Heart left ventricle (tissue), 16 donors: Measurements from ENCODE around the gene PKN3. TPM values are rescaled to one million over a fixed set of nuclear protein-coding genes. Genes with fewer than 3 reads are reported as not detected.
A peak's percentile ranks its signal among the peaks of the same experiment; 100 is the strongest.
"Not testable (repeated sequence)": the region's sequence is repeated elsewhere in the genome, so short reads cannot be mapped to it uniquely, and the experiment has no call there.

Experiments
- ATAC-seq, 4 donors: fragments of 200-7000 bp; cut with Tn5 transposase; one replicate each; pipeline ENCODE4 v1.9.1; 2020 to 2022; ENCODE audit warnings: moderate library complexity in 4 of 4, mild to moderate bottlenecking in 3 of 4, moderate number of reproducible peaks in 1 of 4
- DNase-seq, 5 donors: peaks; one replicate each; pipeline ENCODE4 v3.0.0-alpha.2; 2020
- H3K27ac ChIP-seq, 12 donors: fragments of 200-600 bp; sonication (generic) in 4 of 12; one replicate each; pipeline versions ENCODE4 v1.5.0 to v1.8.0; 2016 to 2022; ENCODE audit warnings: mild to moderate bottlenecking in 2 of 12
- H3K27me3 ChIP-seq, 9 donors: fragments of 200-600 bp; sonication (generic) in 2 of 9; one replicate each; pipeline versions ENCODE4 v1.5.1 to v1.8.0; 2016 to 2022; ENCODE audit warnings: mild to moderate bottlenecking in 3 of 9
- H3K36me3 ChIP-seq, 9 donors: fragments of 200-600 bp; sonication (generic) in 2 of 9; one replicate each; pipeline versions ENCODE4 v1.5.0 to v1.8.0; 2018 to 2022; ENCODE audit warnings: mild to moderate bottlenecking in 2 of 9
- H3K4me1 ChIP-seq, 12 donors: fragments of 200-600 bp; sonication (generic) in 4 of 12; one replicate each; pipeline versions ENCODE4 v1.5.0 to v1.8.0; 2016 to 2022; ENCODE audit warnings: mild to moderate bottlenecking in 3 of 12
- H3K4me3 ChIP-seq, 12 donors: fragments of 200-600 bp; sonication (generic) in 4 of 12; one replicate each; pipeline versions ENCODE4 v1.5.0 to v1.8.0; 2017 to 2022; ENCODE audit warnings: mild to moderate bottlenecking in 9 of 12, moderate library complexity in 4 of 12
- H3K9me3 ChIP-seq, 12 donors: fragments of 200-600 bp; sonication (generic) in 4 of 12; one replicate each; pipeline versions ENCODE4 v1.5.0 to v1.8.0; 2016 to 2022; ENCODE audit warnings: mild to moderate bottlenecking in 1 of 12
- POLR2A ChIP-seq, 2 donors: fragments of 450-650 bp; IDR thresholded peaks; one replicate each; pipeline ENCODE4 v1.6.1; 2017; ENCODE audit warnings: antibody characterized with exemption in 2 of 2, mild to moderate bottlenecking in 2 of 2, moderate library complexity in 2 of 2
- WGBS, 4 donors: extraction: QIAGEN DNeasy Blood & Tissue Kit in 2 of 4; methylation state at CpG; one replicate each; pipeline versions ENCODE4 v1.1.5 to v1.1.7; 2013 to 2018; 5-methylcytosine and 5-hydroxymethylcytosine counted together
- intact Hi-C, 10 donors: fragments of 100-400 bp; cut with DNase I; formaldehyde crosslinking; loops; one replicate each; pipeline versions ENCODE4 v1.11.1 to v1.14.2; 2022
- polyA plus RNA-seq, 2 donors: library from polyadenylated mRNA; stranded (reverse); fragments of 200-250 nt; gene quantifications; one replicate each; pipeline ENCODE4 v1.2.3, GENCODE V29; 2013
- total RNA-seq, 9 donors: library from RNA; depleted of rRNA in 2 of 9; stranded (reverse); fragments of >200 nt in 2 of 9; fragmentation: NEBNext Ultra II Directional in 3 of 9; extraction: Animal tissue kit (Norgen Biotek cat#: 25700) in 3 of 9; gene quantifications; one replicate each; pipeline versions ENCODE4 v1.1.0 to v1.2.4, GENCODE V29; 2016 to 2023
- TF ChIP-seq, protein P1 (sequence below), 12 donors: fragments of 200-600 bp; sonication (generic) in 4 of 12; IDR thresholded peaks; one replicate each; pipeline versions ENCODE4 v1.5.0 to v1.8.0; 2018 to 2022; ENCODE audit warnings: antibody characterized with exemption in 12 of 12, mild to moderate bottlenecking in 5 of 12
- donor health status: ischemic (EF 13 %, LVEDD 7.1; RV severe dilation, severe dysfunction).
- donor health status: healthy with polysubstance abuse.
- donor health status: DM: no; HTN: yes; CAD: no.
- donor health status: DM: no; HTN: no; CAD: no.
- donor health status: ischemic (EF 25% LVEDD 6.9; RV normal size, moderate dysfunction).
- donor health status: ischemic (EF 25% LVEDD 5.7; RV mildly dilated, moderate dysfunction).
- donor health status: healthy.
- donor health status: DM: yes; HTN: yes; CAD: no.
- donor health status: ischemic (EF 35%, LVEDD 5.7; RV mildly dilated, moderate dysfunction).
- donor health status: nonischemic (EF 11% LVEDD 7.7; RV severe dilation, severe dysfunction).
- donor health status: DM: yes; HTN: yes; CAD: no.
- donor health status: PGD.
- donor health status: ischemic (EF 29% LVEDD 5.4; RV normal size, mild dysfunction).
- donor health status: nonischemic (EF 23%, LVEDD 6.1; RV moderate dilation, normal function).

PKN3 gene
- total and polyA plus RNA-seq, 11 donors, result 3.7 to 16.1 (median 6.0) TPM

DNA sequence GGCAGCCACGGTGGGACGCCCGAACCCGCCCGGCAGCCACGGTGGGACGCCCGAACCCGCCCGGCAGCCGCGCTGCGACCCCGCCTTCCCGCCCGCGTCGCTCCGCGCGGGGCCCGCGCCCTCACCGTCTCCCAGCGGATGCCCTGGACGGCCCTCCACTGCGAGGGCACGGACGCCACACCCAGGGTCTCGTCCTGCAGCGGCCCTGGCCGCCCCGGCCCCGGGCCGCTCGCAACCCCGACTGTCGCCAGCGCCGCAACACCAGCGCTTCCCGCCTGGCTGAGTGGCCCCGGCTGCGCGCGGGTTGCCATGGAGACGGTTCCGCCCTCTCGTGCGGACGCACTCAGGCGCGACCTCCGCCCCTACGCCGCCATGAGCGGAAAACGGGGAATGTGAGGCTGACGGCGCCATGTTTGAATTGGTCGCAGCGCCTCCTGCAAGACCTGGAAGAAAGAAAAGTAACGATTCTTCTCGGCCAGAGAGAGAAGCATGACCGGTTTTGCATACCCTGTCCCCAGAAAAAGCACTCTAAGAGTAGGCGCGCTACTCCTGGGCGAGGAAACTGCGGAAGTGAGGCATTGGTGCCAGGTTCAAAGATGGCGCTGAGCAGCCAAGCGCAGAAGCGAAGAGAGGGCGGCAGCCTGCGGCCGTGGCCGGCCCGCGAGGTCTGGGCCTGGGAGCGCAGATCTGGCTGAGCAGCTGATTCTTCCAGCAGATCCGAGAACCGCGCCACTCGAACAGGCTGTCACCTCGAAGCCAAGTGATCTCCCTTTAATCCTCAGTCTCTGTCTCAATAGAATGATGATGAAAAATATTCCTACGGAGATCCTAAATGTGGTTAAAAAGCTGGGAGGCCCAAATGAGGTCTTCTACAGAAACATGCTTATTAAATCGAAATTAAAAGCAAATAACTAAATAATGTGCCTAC lies 45.6 kb upstream of the PKN3 start, which contains the start of gene DYNC2I2:
Gene DYNC2I2 (minus strand): TSS at position 432 of the 928 bp plus-strand sequence. CDS start 121 bp downstream, at position 311.
- TF ChIP-seq, protein P1, sequence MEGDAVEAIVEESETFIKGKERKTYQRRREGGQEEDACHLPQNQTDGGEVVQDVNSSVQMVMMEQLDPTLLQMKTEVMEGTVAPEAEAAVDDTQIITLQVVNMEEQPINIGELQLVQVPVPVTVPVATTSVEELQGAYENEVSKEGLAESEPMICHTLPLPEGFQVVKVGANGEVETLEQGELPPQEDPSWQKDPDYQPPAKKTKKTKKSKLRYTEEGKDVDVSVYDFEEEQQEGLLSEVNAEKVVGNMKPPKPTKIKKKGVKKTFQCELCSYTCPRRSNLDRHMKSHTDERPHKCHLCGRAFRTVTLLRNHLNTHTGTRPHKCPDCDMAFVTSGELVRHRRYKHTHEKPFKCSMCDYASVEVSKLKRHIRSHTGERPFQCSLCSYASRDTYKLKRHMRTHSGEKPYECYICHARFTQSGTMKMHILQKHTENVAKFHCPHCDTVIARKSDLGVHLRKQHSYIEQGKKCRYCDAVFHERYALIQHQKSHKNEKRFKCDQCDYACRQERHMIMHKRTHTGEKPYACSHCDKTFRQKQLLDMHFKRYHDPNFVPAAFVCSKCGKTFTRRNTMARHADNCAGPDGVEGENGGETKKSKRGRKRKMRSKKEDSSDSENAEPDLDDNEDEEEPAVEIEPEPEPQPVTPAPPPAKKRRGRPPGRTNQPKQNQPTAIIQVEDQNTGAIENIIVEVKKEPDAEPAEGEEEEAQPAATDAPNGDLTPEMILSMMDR (IDR thresholded peaks at IDR 0.05), result peak in 1 of 12 donors; percentile 17
- TF ChIP-seq POLR2A (IDR thresholded peaks at IDR 0.05), result peak in 1 of 2 donors; percentile 66
- DNase-seq (peak; percentile 97 to 99 (median 98)), ATAC-seq (peak; percentile 98 to 100 (median 100))
- peaks cover 0 to 11% (median 6%) of the 10 kb centered on the region in 12 donors for H3K4me1 ChIP-seq
- H3K27me3 ChIP-seq, result no peaks in the 10 kb centered on the region
- WGBS, 4 donors, result 1 to 2% (median 1%) methylated on average over 45 to 86 of the region's 86 CpGs
- peak within 1 kb of the TSS; percentile 54 to 97 (median 68) for H3K4me3 ChIP-seq
- intact Hi-C loops, result loop anchor here in 3 of 10 donors (2.0 kb wide), 4 partner anchors 22 to 68 kb away; partner anchors contain the start of genes SET (in 2 of the 3) and ZDHHC12 (in 1 of the 3)
- peak within 1 kb of the TSS; percentile 93 to 100 (median 98) for H3K27ac ChIP-seq
- no peaks in the 10 kb centered on the region for H3K9me3 ChIP-seq
- no peaks in the 10 kb centered on the region for H3K36me3 ChIP-seq

DNA sequence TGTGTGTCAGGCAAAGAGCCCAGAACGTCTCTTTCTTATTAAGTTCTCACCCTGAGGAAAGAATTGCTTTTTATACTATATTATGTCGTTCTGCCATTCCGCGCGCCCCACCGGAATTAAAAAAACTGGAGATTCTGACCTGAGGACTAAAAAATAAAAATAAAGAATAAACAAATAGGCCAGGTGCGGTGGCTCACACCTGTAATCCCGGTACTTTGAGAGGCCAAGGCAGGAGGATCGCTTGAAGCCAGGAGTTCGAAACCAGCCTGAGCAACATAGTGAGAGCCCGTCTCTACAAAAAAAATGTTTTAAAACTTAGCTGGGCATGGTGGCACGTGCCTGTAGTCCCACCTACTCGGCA lies 45.0 kb upstream of the PKN3 start:
- Histone ChIP-seq H3K9me3 (no peaks in the 10 kb centered on the region), H3K4me3 (peak overlapping the region in 5 of 12 donors; percentile 57 to 78 (median 68)), H3K36me3 (no peaks in the 10 kb centered on the region), H3K4me1 (peaks cover 0 to 11% (median 6%) of the 10 kb centered on the region in 12 donors), H3K27me3 (no peaks in the 10 kb centered on the region), H3K27ac (peak overlapping the region; percentile 93 to 100 (median 98))
- TF ChIP-seq POLR2A (IDR thresholded peaks at IDR 0.05), result no peak
- TF ChIP-seq, protein P1 (IDR thresholded peaks at IDR 0.05), result no peak
- ATAC-seq (no peak), DNase-seq (no peak)
- intact Hi-C loops, result loop anchor here in 3 of 10 donors (2.0 kb wide), 4 partner anchors 23 to 67 kb away; partner anchors contain the start of genes SET (in 2 of the 3) and ZDHHC12 (in 1 of the 3)
- WGBS, 4 donors, result 97 to 98% (median 97%) methylated on average over 13 of the region's 13 CpGs

DNA sequence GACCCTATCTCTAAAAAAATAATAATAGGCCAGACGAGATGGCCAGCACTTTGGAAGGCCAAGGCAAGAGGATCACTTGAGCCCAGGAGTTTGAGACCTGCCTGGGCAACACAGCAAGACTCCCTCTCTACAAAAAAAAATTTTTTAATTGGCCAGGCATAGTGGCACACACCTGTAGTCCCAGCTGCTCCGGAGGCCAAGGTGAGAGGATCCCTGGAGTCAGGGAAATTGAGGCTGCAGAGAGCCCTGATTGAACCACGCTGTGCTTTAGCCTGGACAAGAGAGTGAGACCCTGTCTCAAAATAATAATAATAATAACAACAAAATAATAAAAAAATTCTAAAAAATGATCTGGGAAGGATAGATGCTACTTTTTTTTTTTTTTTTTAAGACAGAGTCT lies 44.5 kb upstream of the PKN3 start:
- H3K4me1 ChIP-seq, result peaks cover 0 to 11% (median 6%) of the 10 kb centered on the region in 12 donors
- no peaks in the 10 kb centered on the region for H3K27me3 ChIP-seq
- H3K27ac ChIP-seq, result no peak overlapping the region
- DNase-seq, result no peak
- ATAC-seq, result no peak
- no peak overlapping the region for H3K4me3 ChIP-seq
- no peak for TF ChIP-seq POLR2A (IDR thresholded peaks at IDR 0.05)
- TF ChIP-seq, protein P1 (IDR thresholded peaks at IDR 0.05), result no peak
- no peaks in the 10 kb centered on the region for H3K36me3 ChIP-seq
- WGBS, 4 donors, result 92 to 96% (median 94%) methylated on average over 3 of the region's 3 CpGs
- no peaks in the 10 kb centered on the region for H3K9me3 ChIP-seq
- intact Hi-C loops, result loop anchor here in 3 of 10 donors (2.0 kb wide), 4 partner anchors 23 to 67 kb away; partner anchors contain the start of genes SET (in 2 of the 3) and ZDHHC12 (in 1 of the 3)

DNA sequence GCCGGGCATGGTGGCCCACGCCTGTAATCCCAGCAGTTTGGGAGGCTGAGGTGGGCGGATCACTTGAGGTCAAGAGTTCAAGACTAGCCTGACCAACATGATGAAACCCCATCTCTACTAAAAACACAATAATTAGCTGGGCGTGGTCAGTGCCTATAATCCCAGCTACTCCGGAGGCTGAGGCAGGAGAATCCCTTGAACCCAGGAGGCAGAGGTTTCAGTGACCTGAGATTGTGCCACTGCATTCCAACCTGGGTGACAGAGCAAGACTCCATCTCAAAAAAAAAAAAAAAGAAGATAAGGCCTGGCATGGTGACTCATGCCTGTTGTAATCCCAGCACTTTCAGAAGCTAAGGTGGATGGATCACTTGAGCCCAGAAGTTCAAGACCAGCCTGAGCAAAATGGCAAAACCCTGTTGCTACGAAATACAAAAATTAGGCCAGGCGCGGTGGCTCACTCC lies 35.8 kb upstream of the PKN3 start:
- intact Hi-C loops, H3K9me3 ChIP-seq, DNase-seq, H3K4me3 ChIP-seq, ATAC-seq, H3K36me3 ChIP-seq, H3K4me1 ChIP-seq, H3K27me3 ChIP-seq, H3K27ac ChIP-seq: not testable (repeated sequence)
- 90 to 94% (median 92%) methylated on average over 8 of the region's 8 CpGs for WGBS, 4 donors
